Left colon (tissue), 2 donors: ENCODE data around the gene FOXP1. TPM values are rescaled to one million over a fixed set of nuclear protein-coding genes. Genes with fewer than 3 reads are reported as not detected.

Experiments used
- ATAC-seq: fragments of 200-7000 bp; cut with Tn5 transposase; one replicate; pipeline ENCODE4 v1.9.1; 2020; ENCODE audit warnings: mild to moderate bottlenecking, moderate library complexity
- DNase-seq, 2 donors: peaks; one replicate each; pipeline ENCODE4 v3.0.0-alpha.2; 2020
- intact Hi-C, 2 donors: fragments of 100-400 bp; cut with DNase I in 1 of 2; cut with micrococcal nuclease in 1 of 2; formaldehyde crosslinking; loops; one replicate each; pipeline versions ENCODE4 v1.11.2 to v1.14.0; 2022; cut with DNase I, micrococcal nuclease
- total RNA-seq, 2 donors: library from RNA; stranded (reverse); fragmentation: NEBNext Ultra II Directional; extraction: Animal tissue kit (Norgen Biotek cat#: 25700); gene quantifications; one replicate each; pipeline ENCODE4 v1.2.1, GENCODE V29; 2021
- donor health status: DM: no; HTN: no; CAD: no.
- donor health status: DM: yes; HTN: yes; CAD: no.

The FOXP1 gene
- total RNA-seq, 2 donors from 2014 or later = 131 to 135 TPM

DNA sequence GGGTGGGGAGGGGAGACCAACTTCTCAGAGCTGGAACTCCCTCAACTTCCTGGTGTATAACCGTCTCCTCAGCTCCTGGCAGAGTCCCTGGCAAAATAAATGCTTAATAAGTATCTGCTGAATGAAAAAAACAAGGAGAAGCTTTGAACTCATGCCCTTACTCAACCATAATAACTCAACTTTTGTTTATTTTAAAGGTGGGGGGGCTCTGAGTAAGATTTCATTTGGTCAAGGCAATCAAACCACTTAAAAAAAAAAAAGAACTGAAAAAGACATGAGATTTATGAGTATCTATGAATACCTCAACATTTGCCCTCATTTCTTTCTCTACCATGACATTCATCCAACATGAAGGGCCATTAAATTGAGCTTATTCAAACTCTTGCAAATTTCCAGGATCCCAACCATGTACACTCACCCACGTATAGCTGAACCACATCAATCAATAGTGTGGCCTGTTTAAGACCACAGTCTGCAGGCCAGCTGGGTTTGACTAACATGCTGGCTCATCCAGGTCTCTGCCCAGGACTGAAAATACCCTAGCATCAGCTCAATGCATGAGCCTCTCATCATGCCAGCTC is 157.9 kb downstream of the FOXP1 start:
- no peak for DNase-seq
- intact Hi-C loops = no loop called here
- peak; percentile 30 for ATAC-seq

DNA sequence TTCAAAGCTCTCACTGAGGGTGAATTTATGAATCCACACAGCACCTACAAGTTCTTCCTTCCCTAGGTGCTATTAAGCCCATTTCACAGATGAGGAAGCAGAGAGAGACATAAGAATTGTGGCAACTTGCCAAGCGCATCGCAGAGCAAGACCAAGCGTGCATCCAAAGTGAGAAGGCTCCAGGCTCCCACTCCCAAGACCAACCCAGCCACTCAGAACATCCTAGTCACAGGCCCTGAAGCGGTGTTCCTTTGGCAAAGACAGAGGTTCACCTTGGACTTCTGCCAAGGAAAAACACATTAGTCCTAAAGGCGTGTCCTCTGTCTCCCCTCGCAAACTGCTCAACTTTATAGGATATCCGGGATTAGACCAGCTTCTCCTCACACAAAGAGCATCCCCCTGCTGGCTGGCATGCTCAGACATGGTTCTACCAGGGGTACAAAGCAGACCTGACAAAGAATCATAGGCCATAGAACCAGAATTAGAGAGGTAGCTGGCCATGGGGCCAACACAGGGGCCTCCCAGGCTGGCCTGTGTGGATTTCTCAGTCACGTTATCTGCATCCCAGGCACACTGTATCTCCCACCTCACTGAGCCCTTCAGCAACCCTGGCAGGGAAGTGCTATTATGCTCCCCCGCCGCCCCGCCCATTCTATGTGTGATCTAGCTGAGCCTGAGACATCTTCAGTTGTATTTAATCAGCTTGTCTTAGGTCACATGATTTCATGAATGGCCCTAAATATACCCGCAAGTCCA is 160.2 kb downstream of the FOXP1 start:
- ATAC-seq (peak; percentile 61), DNase-seq (peak in 1 of 2 donors; percentile 51)
- intact Hi-C loops = no loop called here

DNA sequence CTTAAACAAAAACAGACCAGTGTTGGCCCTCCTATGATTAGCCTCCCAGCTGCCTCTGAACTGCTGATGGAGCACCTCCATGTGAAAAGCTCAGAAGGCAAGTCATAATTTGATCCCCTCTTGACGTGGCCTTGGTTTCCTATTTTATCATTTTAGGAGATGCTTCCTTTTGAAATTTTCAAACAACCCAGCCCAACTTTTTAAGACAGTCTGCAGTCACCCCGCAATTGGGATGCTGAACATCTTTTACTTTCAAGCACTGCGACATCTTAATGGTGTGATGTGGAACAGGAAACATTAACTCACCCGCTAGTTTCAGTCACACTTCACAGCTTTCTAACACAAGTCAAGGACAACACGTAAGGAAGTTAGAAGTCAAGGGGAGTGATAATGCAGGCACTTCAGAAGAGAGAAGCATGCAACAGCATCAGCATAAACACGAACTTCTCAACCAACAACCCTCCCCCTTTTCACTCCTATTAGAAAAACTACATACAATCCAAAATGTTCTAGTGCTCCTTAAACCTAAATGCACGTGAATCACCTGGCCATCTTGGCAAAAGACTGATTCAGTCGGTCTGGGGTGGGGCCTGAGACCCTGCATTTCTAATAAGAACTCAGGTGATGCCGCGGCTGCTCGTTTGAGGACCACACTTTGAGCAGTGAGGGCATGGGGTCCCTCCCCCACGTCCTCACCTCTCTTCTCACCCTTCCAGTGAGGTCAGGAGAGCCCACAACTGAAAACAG is 161.5 kb downstream of the FOXP1 start:
- DNase-seq (no peak), ATAC-seq (no peak)
- intact Hi-C loops = no loop called here

DNA sequence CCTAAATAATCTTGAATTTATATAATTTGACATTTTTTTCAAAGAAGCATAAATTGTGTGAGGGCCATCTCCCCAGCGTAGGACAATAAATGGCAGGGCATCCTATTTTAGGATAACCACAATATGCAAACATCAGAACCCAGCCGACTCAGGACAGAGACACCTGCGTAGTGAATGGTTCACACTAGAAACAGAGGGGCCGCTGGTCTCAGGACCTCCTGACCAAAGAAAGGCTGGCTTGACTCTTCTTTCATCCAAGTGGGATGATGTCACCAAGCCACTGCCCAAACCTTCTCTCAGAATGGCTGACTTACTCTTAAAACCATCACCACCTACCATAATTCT is 162.1 kb downstream of the FOXP1 start:
- ATAC-seq = no peak
- intact Hi-C loops = no loop called here
- DNase-seq = no peak

DNA sequence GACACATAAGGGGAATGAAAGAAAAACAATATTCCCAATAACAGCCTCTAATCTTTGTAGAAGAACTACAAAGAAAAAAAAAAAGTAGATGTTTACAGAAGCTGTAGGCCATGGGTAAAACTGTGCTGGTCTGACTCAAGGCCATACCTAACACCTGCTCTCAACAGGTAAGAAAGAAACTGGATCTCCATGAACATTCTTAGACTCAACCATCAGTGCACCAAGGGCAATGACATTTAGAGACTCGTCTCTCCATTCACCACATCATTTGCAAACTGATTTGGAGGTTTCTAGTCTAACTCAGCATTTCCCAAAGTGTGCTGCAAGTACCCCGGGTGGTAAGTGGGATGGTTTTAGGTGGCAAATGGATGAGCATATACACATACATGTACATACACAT is 164.2 kb downstream of the FOXP1 start:
- ATAC-seq (no peak), DNase-seq (no peak)
- intact Hi-C loops = no loop called here

DNA sequence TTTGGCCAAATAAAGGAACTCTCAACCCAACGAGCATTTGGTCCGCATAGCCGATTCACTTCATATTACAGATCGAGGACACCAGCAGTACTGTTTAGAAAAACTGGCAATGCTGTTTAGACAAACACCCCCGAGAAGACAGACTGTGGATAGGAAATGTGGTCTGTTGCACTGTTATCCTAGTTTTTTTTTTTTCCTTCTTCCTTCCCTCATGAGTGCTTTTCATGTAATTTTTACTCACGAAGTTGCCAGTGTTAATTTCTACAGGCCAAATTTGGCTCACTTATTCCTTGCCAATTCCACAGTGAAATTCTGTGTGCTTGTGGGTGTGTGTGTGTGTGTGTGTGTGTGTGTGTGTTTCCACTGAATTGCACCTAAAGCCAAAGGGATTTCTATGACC is 165.7 kb downstream of the FOXP1 start:
- ATAC-seq (no peak), DNase-seq (no peak)
- intact Hi-C loops = no loop called here

DNA sequence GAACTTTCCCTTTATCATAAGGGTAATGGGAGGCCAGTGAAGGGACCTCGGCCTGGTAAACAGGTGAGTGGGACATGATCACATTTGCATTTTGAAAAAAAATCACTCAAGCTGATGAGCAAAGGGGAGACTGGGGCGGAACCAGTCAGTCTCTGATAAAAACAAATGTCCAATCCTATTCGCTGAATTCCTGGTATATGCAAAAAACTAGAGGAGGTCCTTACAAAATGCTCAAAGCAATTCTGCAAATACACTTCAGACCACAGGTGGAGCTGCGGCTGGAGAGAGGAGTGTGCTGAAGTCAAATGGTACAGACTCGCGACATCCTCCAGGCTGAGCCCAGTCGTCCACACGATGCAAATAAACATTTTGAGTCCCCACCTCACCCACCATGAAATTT is 166.7 kb downstream of the FOXP1 start:
- intact Hi-C loops = no loop called here
- ATAC-seq (no peak), DNase-seq (no peak)

DNA sequence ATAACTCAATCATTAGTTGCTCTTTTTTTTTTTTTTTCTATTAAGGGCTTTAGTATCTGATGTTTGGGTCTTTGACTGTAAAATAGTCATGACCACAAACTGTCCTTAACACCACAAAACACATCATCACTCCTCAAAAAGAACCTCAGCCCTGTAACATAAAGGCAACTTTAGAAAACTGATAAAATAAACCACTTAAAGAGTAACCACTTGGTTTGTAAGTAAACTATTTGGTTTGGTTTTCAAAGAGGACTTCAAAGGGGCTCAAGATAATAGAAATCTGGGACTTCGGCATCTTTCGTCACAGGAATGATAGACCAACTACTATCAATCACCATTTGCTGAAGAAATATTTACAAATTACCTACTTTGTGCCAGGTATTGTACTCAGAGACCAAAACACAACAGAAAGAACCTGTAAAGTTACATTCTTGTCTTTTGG is 167.8 kb downstream of the FOXP1 start:
- DNase-seq (no peak), ATAC-seq (no peak)
- intact Hi-C loops = no loop called here

DNA sequence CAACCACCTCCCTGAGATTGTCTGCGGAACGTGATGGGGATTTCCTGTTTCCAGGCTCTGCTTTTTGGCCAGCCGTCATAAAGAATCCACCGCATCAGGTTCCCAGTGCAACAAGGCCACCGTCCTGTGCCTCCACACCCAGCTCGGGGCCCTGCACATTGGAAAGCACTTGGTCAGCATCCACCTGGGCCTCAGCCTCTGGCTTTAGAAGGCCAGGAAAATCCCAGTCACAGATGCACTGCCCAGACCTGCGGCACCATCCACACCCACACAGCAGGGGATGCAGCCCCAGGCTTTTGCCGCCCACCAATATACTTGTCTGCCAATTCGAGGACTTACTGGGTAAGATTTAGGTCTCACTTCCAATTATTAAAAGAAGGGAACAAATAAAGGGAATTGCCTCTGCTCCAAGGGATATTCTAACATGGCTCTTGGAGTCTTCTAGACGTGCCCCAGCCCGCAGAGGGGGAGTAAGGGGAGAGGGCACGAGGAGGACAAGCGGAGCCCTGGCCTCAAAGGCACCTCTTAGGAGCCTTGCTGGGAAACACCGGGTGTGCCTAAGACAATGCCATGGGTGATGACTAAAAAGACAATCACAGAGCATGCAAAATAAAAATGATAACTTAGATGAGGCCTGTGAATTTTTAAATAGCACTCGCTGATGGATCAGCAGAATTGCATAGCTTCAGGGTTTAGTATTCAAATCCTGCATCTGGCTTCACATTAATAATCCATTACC is 169.2 kb downstream of the FOXP1 start:
- ATAC-seq (no peak), DNase-seq (no peak)
- intact Hi-C loops = no loop called here

DNA sequence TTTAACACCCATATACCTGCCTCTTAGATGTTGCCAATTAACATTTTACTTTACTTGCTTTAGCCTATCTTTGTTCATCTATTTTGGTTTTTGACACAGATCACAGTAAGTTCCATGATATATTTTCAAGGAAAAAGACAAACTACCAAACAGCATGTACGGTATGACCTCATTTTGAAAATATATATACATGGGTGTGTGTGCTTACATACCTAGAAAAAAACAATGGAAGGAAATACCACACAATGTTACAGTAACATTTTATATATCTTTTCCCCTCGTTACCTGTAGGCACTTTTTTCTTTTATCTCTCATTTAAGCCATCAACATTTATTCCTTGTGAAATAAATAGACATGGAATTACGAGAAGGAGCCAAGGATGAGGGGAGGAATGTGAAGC is 170.0 kb downstream of the FOXP1 start:
- intact Hi-C loops = no loop called here

DNA sequence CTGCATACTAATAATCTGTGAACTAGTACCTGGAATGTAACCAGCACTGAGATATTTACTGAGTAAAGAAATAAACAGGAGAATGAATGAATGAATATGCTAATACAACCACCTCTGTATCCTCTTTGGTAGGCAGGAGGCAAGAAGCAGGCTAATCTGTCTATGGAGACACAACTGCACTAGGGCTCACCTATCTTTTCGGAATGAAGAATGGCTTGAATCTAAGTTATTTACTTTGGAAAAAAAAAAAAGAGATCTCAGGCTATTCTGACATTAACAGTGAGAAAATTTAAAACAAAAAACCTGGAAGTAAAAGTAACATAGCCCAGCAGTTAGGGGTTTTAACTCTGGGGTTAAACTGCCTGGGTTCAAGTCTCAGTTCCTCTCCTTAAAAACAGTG is 174.2 kb downstream of the FOXP1 start:
- intact Hi-C loops = no loop called here
- ATAC-seq (no peak), DNase-seq (no peak)

More for the DNA sequence above, 170.0 kb downstream of the FOXP1 start:
- ATAC-seq (no peak), DNase-seq (no peak)

DNA sequence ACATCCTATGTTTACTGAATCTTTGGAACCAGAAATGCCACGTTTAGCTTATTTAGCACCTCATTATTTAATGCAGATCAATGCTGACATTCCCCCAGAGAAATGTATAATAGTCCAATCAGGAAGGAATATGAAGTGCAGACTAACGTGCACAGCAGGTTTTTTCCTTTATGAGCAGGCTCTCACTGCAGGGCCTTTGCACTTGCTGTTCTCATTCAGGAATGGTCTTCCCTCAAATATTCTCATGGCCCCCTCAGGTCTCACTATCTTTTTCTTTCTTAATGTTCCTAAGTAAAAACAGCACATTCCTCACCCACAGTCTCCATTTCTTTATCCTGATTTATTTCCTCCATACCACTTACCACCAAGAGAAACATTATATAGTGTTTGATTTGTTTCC is 174.6 kb downstream of the FOXP1 start:
- intact Hi-C loops = no loop called here
- no peak for DNase-seq
- no peak for ATAC-seq

DNA sequence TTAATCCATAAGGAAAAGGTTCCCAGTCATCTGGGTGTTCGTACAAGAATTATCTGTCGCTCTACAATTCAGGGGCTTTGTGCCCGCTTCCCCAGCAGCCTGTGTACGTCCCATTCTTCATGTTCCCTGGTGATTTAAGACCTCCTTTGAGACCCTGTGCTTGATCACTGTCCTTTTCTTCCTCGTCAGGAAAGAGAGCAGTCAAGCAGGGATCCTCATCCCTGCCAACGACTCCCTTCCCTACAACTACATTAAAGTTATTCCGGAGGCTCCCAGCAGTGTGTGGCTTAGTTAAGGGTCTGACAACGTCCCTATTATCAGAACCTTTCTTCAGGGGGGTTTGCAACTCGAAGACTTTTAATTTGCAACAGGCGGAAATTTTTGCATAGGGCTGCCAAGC is 175.7 kb downstream of the FOXP1 start:
- ATAC-seq = no peak
- intact Hi-C loops = no loop called here
- DNase-seq = no peak

DNA sequence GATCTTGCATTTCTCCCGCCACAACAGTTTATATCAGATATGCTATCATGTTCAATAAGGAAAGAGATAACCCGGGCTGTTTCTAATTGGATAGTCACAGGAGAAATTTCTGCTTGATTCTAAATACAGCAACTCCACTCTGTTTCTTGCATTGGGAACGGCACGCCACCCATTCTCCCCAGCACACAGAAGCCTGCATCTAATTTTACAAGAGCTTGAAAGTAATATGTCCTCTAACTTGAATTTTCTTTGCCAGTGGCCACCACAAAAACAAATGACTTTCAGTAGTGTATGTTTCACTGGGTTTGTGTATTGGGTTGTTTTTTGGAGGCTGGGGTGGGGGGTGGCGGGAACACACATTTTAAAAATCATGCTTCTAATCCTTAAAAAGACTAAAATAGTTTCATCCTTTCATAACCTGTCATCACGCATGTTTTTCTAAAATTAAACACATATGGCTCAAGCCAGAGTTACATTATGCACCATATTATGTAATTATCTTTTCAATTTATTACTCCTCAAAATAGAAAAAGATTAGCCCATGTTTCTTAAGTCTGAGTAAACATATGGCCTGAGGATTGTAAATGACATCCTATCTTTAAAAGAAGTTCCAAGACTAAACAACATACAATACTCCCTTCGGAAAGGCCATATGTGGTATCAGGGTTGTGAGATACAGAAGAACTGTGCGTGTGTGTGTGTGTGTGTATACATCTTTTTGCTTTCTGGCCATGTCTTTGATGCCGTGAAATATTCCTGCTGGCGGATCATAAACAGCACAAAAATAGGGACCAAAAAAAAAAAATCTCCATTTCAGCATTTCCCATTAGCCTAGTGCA is 176.3 kb downstream of the FOXP1 start:
- DNase-seq (no peak), ATAC-seq (no peak)
- intact Hi-C loops = no loop called here

DNA sequence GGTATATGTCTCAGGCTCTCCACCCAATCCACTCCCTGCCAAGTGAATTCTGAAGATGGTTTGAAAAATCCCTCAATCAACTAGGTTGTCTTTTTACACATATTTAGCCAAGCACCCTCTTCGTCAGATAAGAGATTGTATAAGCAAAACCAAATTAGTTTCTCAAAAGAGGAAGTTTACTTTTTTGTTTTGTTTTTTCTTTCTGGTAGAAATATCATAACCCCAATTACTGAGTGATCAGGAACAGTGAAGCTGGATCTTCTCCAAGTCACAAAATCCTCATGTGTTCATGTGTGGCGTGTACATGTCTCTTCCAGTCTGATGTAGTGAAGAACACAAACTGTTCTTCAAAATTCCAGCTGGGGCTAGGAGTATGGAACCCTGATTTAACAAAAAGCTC is 180.6 kb downstream of the FOXP1 start:
- ATAC-seq (no peak), DNase-seq (no peak)
- intact Hi-C loops = no loop called here

DNA sequence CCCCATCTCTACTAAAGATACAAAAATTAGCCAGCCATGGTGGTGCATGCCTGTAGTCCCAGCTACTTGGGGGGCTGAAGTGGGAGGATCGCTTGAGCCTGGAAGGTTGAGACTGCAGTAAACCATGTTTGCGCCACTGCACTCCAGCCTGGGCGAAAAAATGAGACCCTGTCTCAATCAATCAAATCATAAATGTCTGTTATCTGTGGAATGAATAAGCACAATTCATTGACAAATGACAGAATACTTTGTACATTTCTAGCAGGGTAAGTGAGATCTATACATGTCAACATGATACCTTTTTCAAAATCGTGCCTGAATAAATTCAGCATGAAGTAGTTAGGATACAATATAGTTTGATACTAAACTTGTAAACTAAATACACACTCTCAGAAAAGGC is 181.2 kb downstream of the FOXP1 start:
- DNase-seq = no peak
- no peak for ATAC-seq
- intact Hi-C loops = no loop called here

DNA sequence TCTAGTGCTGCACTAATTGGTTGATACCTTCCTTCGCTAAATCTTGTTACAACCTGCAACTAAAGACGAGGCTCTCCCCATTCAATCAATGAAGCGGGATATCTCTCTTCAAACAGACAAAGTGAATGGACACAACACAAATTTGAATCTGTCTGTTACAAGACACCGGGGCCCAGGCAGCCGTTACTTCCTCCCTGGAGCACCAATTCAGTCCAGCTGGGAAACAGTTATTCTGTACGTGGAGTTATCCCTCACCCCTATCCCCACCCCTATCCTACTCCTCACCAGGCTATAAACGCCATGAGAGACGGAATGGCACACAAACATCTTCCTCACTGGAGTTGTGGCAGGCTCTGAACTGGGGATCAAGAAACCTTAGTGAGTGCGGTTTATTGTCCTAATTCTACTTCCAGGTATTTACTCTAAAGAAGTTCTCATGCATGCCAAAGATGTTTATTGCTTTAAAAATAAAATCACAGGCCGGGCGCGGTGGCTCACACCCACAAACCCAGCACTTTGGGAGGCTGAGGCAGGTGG is 181.8 kb downstream of the FOXP1 start:
- peak; percentile 80 for ATAC-seq
- peak in 1 of 2 donors; percentile 34 for DNase-seq
- intact Hi-C loops = no loop called here

DNA sequence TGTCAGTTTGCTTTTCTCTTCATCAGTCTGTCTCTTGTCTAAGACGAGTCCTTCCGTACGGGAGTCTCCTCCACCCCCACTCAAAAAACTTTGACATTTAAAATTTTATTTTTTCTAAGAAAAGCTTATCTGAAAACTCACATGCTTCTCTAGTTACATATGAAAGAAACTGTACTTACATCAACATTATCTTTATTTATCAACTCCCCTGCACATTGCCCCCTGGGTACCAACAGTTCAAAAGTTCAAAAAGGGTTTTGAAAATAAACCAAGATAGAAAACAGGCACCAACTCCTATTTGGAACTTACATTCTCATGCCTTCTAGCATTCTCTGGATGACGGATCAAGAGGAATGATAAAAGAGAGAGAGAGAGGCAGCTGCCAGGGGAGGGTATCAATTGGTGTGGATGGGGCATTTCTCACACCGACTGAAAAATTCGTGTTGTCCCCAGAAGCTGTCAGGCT is 182.5 kb downstream of the FOXP1 start:
- DNase-seq (no peak), ATAC-seq (no peak)
- intact Hi-C loops = no loop called here
